Immature natural killer cell (primary cell): ENCODE measurements around the gene UBE2O. TPM values are rescaled to one million over a fixed set of nuclear protein-coding genes. Genes with fewer than 3 reads are reported as not detected.

Experiments
- DNase-seq, 3 donors: peaks; one replicate each; pipeline ENCODE4 v3.0.0; 2022; ENCODE audit warnings: mixed read lengths in 1 of 3
- H3K27ac Mint-ChIP-seq, 6 donors: one replicate each; pipeline ENCODE4 v1.8.0; 2020; ENCODE audit warnings: mixed read lengths in 6 of 6, mild to moderate bottlenecking in 5 of 6, inconsistent platforms in 4 of 6, moderate library complexity in 3 of 6
- H3K27me3 Mint-ChIP-seq, 3 donors: one replicate each; pipeline ENCODE4 v1.8.0; 2020 to 2021; ENCODE audit warnings: low read depth in 3 of 3, mild to moderate bottlenecking in 3 of 3, mixed read lengths in 3 of 3, moderate library complexity in 3 of 3, inconsistent platforms in 1 of 3
- H3K36me3 Mint-ChIP-seq, 3 donors: one replicate each; pipeline ENCODE4 v1.8.0; 2020; ENCODE audit warnings: mixed read lengths in 3 of 3, inconsistent platforms in 2 of 3, mild to moderate bottlenecking in 2 of 3
- H3K4me1 Mint-ChIP-seq, 2 donors: one replicate each; pipeline ENCODE4 v1.8.0; 2020; ENCODE audit warnings: inconsistent platforms in 2 of 2, mild to moderate bottlenecking in 2 of 2, mixed read lengths in 2 of 2, moderate library complexity in 1 of 2
- H3K4me3 Mint-ChIP-seq, 5 donors: one replicate each; pipeline ENCODE4 v1.8.0; 2020; ENCODE audit warnings: mild to moderate bottlenecking in 5 of 5, mixed read lengths in 5 of 5, inconsistent platforms in 3 of 5, moderate library complexity in 3 of 5
- H3K9me3 Mint-ChIP-seq, 6 donors: one replicate each; pipeline ENCODE4 v1.8.0; 2020; ENCODE audit warnings: mild to moderate bottlenecking in 6 of 6, mixed read lengths in 6 of 6, inconsistent platforms in 4 of 6, moderate library complexity in 3 of 6
- polyA plus RNA-seq, 3 donors: library from polyadenylated mRNA; unstranded; fragments of 300-500 nt; fragmentation: Illumina TruSeq; gene quantifications; one replicate each; pipeline ENCODE4 v1.2.3, GENCODE V29; 2021

Gene UBE2O
- polyA plus RNA-seq, 3 donors from 2014 or later = 0.19 to 14.3 (median 5.2) TPM

GRCh38 chr17:76451506-76451905, 1.4 kb downstream of the UBE2O start:
- Mint-ChIP-seq H3K4me1 (peaks cover 29 to 57% of the 10 kb centered on the region in 2 donors), H3K27ac (peak overlapping the region in 3 of 6 donors; percentile 40 to 57 (median 49)), H3K4me3 (peak overlapping the region; percentile 49 to 85 (median 82)), H3K27me3 (peaks cover 0 to 2% (median 0%) of the 10 kb centered on the region in 3 donors), H3K9me3 (no peaks in the 10 kb centered on the region), H3K36me3 (no peaks in the 10 kb centered on the region)
- DNase-seq = no peak

- Mint-ChIP-seq H3K4me1 (peaks cover 40 to 77% of the 10 kb centered on the region in 2 donors), H3K27ac (no peak overlapping the region), H3K27me3 (peaks cover 0 to 2% (median 0%) of the 10 kb centered on the region in 3 donors), H3K9me3 (no peaks in the 10 kb centered on the region), H3K36me3 (no peaks in the 10 kb centered on the region), H3K4me3 (no peak overlapping the region)
- no peak for DNase-seq
Observed at GRCh38 chr17:76449126-76449525, 3.8 kb downstream of the UBE2O start.

GRCh38 chr17:76447931-76448652, 4.9 kb downstream of the UBE2O start:
- H3K27ac Mint-ChIP-seq = peak overlapping the region in 1 of 6 donors; percentile 9
- peaks cover 37 to 79% of the 10 kb centered on the region in 2 donors for H3K4me1 Mint-ChIP-seq
- no peaks in the 10 kb centered on the region for H3K9me3 Mint-ChIP-seq
- DNase-seq = no peak
- H3K27me3 Mint-ChIP-seq = peaks cover 0 to 2% (median 0%) of the 10 kb centered on the region in 3 donors
- no peak overlapping the region for H3K4me3 Mint-ChIP-seq
- H3K36me3 Mint-ChIP-seq = no peaks in the 10 kb centered on the region

- Mint-ChIP-seq H3K27ac (peak overlapping the region in 1 of 6 donors; percentile 36), H3K36me3 (no peaks in the 10 kb centered on the region), H3K4me1 (peaks cover 43 to 83% of the 10 kb centered on the region in 2 donors)
Observed at GRCh38 chr17:76446449-76447231, 6.3 kb downstream of the UBE2O start.

GRCh38 chr17:76445697-76446448, 7.1 kb downstream of the UBE2O start:
- Mint-ChIP-seq H3K27me3 (peaks cover 0 to 2% (median 0%) of the 10 kb centered on the region in 3 donors), H3K27ac (peak overlapping the region in 1 of 6 donors; percentile 36), H3K4me3 (no peak overlapping the region)

More at GRCh38 chr17:76446449-76447231, 6.3 kb downstream of the UBE2O start:
- no peaks in the 10 kb centered on the region for H3K9me3 Mint-ChIP-seq
- DNase-seq = no peak
- peaks cover 0 to 2% (median 0%) of the 10 kb centered on the region in 3 donors for H3K27me3 Mint-ChIP-seq
- H3K4me3 Mint-ChIP-seq = no peak overlapping the region

GRCh38 chr17:76444518-76445311, 8.2 kb downstream of the UBE2O start:
- Mint-ChIP-seq H3K27ac (peak overlapping the region in 1 of 6 donors; percentile 53), H3K4me1 (peaks cover 44 to 81% of the 10 kb centered on the region in 2 donors), H3K9me3 (no peaks in the 10 kb centered on the region), H3K27me3 (no peaks in the 10 kb centered on the region), H3K36me3 (no peaks in the 10 kb centered on the region), H3K4me3 (no peak overlapping the region)
- DNase-seq = no peak

More at GRCh38 chr17:76445697-76446448, 7.1 kb downstream of the UBE2O start:
- no peaks in the 10 kb centered on the region for H3K36me3 Mint-ChIP-seq
- H3K4me1 Mint-ChIP-seq = peaks cover 44 to 84% of the 10 kb centered on the region in 2 donors
- no peak for DNase-seq
- H3K9me3 Mint-ChIP-seq = no peaks in the 10 kb centered on the region

- Mint-ChIP-seq H3K36me3 (peaks cover 0 to 4% (median 0%) of the 10 kb centered on the region in 3 donors), H3K4me3 (peak overlapping the region in 1 of 5 donors; percentile 43), H3K27ac (peak overlapping the region; percentile 10 to 93 (median 58)), H3K4me1 (peaks cover 51 to 84% of the 10 kb centered on the region in 2 donors), H3K9me3 (no peaks in the 10 kb centered on the region), H3K27me3 (no peaks in the 10 kb centered on the region)
- DNase-seq = no peak
Observed at GRCh38 chr17:76442341-76443338, 10.3 kb downstream of the UBE2O start.

GRCh38 chr17:76441686-76442340, 11.1 kb downstream of the UBE2O start:
- H3K36me3 Mint-ChIP-seq = peaks cover 0 to 4% (median 0%) of the 10 kb centered on the region in 3 donors
- H3K27ac Mint-ChIP-seq = peak overlapping the region in 5 of 6 donors; percentile 44 to 93 (median 70)
- DNase-seq = peak in 2 of 3 donors; percentile 16 to 25
- H3K27me3 Mint-ChIP-seq = no peaks in the 10 kb centered on the region
- H3K4me3 Mint-ChIP-seq = peak overlapping the region in 1 of 5 donors; percentile 33
- H3K4me1 Mint-ChIP-seq = peaks cover 51 to 77% of the 10 kb centered on the region in 2 donors
- no peaks in the 10 kb centered on the region for H3K9me3 Mint-ChIP-seq

- H3K4me3 Mint-ChIP-seq = peak overlapping the region in 1 of 5 donors; percentile 38
- no peaks in the 10 kb centered on the region for H3K27me3 Mint-ChIP-seq
- H3K4me1 Mint-ChIP-seq = peaks cover 51 to 73% of the 10 kb centered on the region in 2 donors
- DNase-seq = no peak
- H3K27ac Mint-ChIP-seq = peak overlapping the region in 3 of 6 donors; percentile 42 to 80 (median 54)
- peaks cover 0 to 4% (median 0%) of the 10 kb centered on the region in 3 donors for H3K36me3 Mint-ChIP-seq
- H3K9me3 Mint-ChIP-seq = no peaks in the 10 kb centered on the region
Observed at GRCh38 chr17:76440751-76441362, 12.1 kb downstream of the UBE2O start.

- no peak for DNase-seq
- H3K4me1 Mint-ChIP-seq = peaks cover 42 to 59% of the 10 kb centered on the region in 2 donors
Observed at GRCh38 chr17:76439314-76439928, 13.5 kb downstream of the UBE2O start.

GRCh38 chr17:76438906-76439305, 14.0 kb downstream of the UBE2O start:
- Mint-ChIP-seq H3K9me3 (no peaks in the 10 kb centered on the region), H3K4me1 (peaks cover 44 to 58% of the 10 kb centered on the region in 2 donors), H3K27ac (no peak overlapping the region), H3K4me3 (no peak overlapping the region), H3K36me3 (peaks cover 0 to 4% (median 0%) of the 10 kb centered on the region in 3 donors), H3K27me3 (no peaks in the 10 kb centered on the region)
- DNase-seq = no peak

More at GRCh38 chr17:76439314-76439928, 13.5 kb downstream of the UBE2O start:
- Mint-ChIP-seq H3K27me3 (no peaks in the 10 kb centered on the region), H3K4me3 (no peak overlapping the region), H3K9me3 (no peaks in the 10 kb centered on the region), H3K27ac (peak overlapping the region in 1 of 6 donors; percentile 44), H3K36me3 (peaks cover 0 to 4% (median 0%) of the 10 kb centered on the region in 3 donors)
